GM12875 (cell line): ENCODE measurements around the gene STAT5B.

Experiments used
- H3K4me3 ChIP-seq: one replicate; pipeline ENCODE4 v1.5.1; 2011; ENCODE audit warnings: low read depth, low read length, control low read depth
- CTCF ChIP-seq: IDR thresholded peaks from 2 replicates; pipeline ENCODE4 v1.5.1; 2011; ENCODE audit warnings: low read depth, mild to moderate bottlenecking, control low read depth, inconsistent platforms, low read length, moderate library complexity, borderline replicate concordance; ENCODE audit not compliant: insufficient read depth

Gene STAT5B

GRCh38 chr17:42178817-42179216, 97.4 kb downstream of the STAT5B start:
- H3K4me3 ChIP-seq: no peak overlapping the region

DNA sequence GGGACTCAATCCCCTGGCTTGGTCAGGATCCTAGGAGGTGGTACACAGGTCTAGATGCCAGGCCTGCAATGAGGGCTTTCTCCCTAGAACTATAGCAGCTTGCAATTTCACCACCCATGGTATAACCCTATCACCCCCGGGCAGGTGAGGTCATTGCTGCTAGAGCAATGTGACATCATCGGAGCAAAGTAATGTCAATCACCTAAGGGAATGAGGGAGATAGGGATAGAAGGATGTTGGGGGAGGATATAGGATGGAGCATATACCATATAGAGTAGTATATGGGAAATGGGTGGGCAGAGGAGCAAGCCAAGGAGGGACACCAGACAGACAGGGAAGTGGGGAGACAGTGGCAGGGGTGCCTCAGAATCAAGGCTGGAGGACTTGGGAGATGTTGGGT, 98.5 kb downstream of the STAT5B start:
- H3K4me3 ChIP-seq: no peak overlapping the region
- no peak for TF ChIP-seq CTCF

More at GRCh38 chr17:42178817-42179216, 97.4 kb downstream of the STAT5B start:
- TF ChIP-seq CTCF: no peak

- TF ChIP-seq CTCF: no peak
Measured at GRCh38 chr17:42174126-42174783, 101.9 kb downstream of the STAT5B start.

GRCh38 chr17:42171831-42172230, 104.4 kb downstream of the STAT5B start:
- no peak overlapping the region for H3K4me3 ChIP-seq
- no peak for TF ChIP-seq CTCF

More at GRCh38 chr17:42174126-42174783, 101.9 kb downstream of the STAT5B start:
- H3K4me3 ChIP-seq: no peak overlapping the region

- TF ChIP-seq CTCF: no peak
- H3K4me3 ChIP-seq: no peak overlapping the region
Measured at GRCh38 chr17:42169351-42169750, 106.8 kb downstream of the STAT5B start.

- no peak overlapping the region for H3K4me3 ChIP-seq
- TF ChIP-seq CTCF: no peak
Measured at GRCh38 chr17:42167807-42168206, 108.4 kb downstream of the STAT5B start.

DNA sequence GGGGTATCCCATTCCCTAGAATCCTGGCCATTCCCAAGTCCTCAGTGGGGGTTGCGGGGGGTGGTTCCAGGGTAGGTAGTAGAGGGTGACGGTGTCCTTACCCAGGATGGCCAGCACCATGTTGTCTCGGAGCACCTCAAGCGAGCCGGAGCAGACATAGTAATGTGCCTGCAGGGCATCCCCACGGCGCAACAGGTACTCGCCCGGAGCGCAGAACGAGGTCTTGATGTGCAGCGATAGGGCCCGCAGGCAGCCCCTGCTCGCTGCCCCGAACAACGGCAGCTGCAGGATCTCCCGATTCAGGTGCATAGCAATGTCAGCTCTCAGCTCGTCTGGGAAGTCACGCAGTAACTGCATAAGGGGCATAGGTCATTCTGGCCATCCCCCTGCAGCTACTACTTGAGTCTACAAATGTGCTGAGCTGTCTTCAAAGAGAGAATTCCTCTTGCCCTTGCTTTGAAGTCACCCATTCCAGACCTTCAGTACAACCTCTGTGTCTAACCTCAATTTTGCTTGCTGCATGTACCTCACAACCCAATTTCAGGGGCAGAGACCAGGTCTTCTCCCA, 109.9 kb downstream of the STAT5B start:
- H3K4me3 ChIP-seq: no peak overlapping the region
- no peak for TF ChIP-seq CTCF
